GM12892 (cell line): ENCODE measurements around the gene CFAP157.

ENCODE experiments used
- POLR2A ChIP-seq: IDR thresholded peaks from 2 replicates; pipeline ENCODE4 v1.6.1; 2011; ENCODE audit warnings: low read depth, low read length, control low read depth
- POLR2AphosphoS5 ChIP-seq: IDR thresholded peaks from 2 replicates; pipeline ENCODE4 v1.6.1; 2011; ENCODE audit warnings: low read depth, low read length, control low read depth

- no peak for TF ChIP-seq POLR2A
- no peak for TF ChIP-seq POLR2AphosphoS5
Measured at GRCh38 chr9:127744398-127745110, 37.8 kb downstream of the CFAP157 start.
